GM13976 (cell line): ENCODE data around the gene C21orf58.

Source experiments
- DNase-seq: peaks from one replicate; pipeline ENCODE4 v3.0.0; 2012; ENCODE audit warnings: low spot score
- CTCF ChIP-seq: IDR thresholded peaks from 2 replicates; pipeline ENCODE4 v1.5.1; 2012; ENCODE audit warnings: borderline replicate concordance, mild to moderate bottlenecking; ENCODE audit not compliant: insufficient read depth; ENCODE audit errors: extremely low read depth, missing control alignments, control extremely low read depth
- in situ Hi-C: fragments of 300-500 bp; cut with MboI; formaldehyde crosslinking; loops from one replicate; pipeline ENCODE4 v1.12.0; 2022; ENCODE audit warnings: low sequenced_read_pairs, mixed read lengths, inconsistent platforms; ENCODE audit not compliant: unreplicated experiment

C21orf58 gene

GRCh38 chr21:46255166-46255565 lies 68.5 kb downstream of the C21orf58 start:
- DNase-seq = no peak
- no peak for TF ChIP-seq CTCF
- in situ Hi-C loops = no loop called here

GRCh38 chr21:46254208-46254975 lies 69.3 kb downstream of the C21orf58 start:
- in situ Hi-C loops = no loop called here
- peak; percentile 74 for DNase-seq
- TF ChIP-seq CTCF = no peak

- TF ChIP-seq CTCF = no peak
- peak; percentile 62 for DNase-seq
- in situ Hi-C loops = no loop called here
Measured at GRCh38 chr21:46253610-46254124, 70.0 kb downstream of the C21orf58 start.

- no peak for TF ChIP-seq CTCF
- in situ Hi-C loops = no loop called here
- no peak for DNase-seq
Measured at GRCh38 chr21:46252840-46253239, 70.8 kb downstream of the C21orf58 start.
